ENCODE results near the gene PEG3.

Gene PEG3

DNA sequence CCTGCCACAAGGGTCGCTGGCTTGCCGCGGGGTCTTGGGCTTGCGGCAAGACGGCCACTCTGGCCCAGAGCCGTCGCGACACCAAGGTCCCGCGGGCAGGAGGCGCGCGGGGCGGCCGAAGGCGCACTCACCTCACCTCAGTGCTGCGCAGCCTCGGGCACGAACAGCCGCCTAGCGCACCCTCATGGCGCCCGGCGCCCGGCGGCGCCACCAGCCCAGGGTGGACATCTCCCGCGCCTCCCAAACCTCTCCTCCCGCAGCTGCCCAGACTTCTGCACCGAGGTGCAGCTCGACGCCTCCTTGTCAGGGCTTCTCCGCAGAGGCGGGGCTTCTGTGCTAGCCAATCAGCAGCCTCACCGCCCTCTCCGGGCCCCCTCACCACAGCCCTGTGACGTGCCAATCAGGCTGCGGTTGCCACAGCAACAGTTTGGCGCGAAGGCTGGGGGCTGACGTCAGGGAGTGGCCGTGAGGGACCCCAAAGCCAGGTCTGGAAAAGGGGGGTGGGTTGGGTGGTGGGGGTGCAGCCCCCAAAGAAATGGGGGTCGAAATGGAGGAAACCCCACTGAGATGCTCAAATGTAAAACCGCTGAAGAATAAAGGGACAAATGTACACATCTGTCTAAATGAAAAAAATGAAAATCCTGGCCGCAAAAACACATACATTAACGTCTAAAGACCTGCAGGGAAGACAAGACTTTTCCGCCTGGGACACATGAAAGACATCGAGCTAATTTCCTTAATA lies at the start of gene PEG3, which contains the start of gene ZIM2:
Gene PEG3, minus strand, starts transcription at position 276 of the 742 bp plus-strand sequence. CDS start 16,071 bp downstream, outside the sequence.
Gene ZIM2, minus strand, starts transcription at position 276 of the 742 bp plus-strand sequence. CDS start 16,449 bp downstream, outside the sequence.
- Histone ChIP-seq H3K9me3 (ENCODE audit: control insufficient read depth in 1 of 2, low read length in 2 of 2) (peaks cover 21 to 48% of the 10 kb centered on the region in 2 donors), H3K27me3 (ENCODE audit: control insufficient read depth in 1 of 2, insufficient read depth in 2 of 2, low read length in 2 of 2) (no peaks in the 10 kb centered on the region), H3K27ac (ENCODE audit: low read depth, low read length) (no peak within 1 kb of the TSS), H3K36me3 (ENCODE audit: control insufficient read depth in 1 of 2, insufficient read depth in 2 of 2, low read length in 2 of 2) (no peaks in the 10 kb centered on the region), H3K4me3 (ENCODE audit: low read depth in 1 of 2, low read length in 2 of 2) (peak within 1 kb of the TSS in 1 of 2 donors; percentile 44), H3K4me1 (ENCODE audit: control insufficient read depth in 1 of 2, insufficient read depth in 2 of 2, low read length in 2 of 2) (no peaks in the 10 kb centered on the region), H3K9ac (ENCODE audit: low read depth in 1 of 2, low read length in 2 of 2) (no peak within 1 kb of the TSS)

DNA sequence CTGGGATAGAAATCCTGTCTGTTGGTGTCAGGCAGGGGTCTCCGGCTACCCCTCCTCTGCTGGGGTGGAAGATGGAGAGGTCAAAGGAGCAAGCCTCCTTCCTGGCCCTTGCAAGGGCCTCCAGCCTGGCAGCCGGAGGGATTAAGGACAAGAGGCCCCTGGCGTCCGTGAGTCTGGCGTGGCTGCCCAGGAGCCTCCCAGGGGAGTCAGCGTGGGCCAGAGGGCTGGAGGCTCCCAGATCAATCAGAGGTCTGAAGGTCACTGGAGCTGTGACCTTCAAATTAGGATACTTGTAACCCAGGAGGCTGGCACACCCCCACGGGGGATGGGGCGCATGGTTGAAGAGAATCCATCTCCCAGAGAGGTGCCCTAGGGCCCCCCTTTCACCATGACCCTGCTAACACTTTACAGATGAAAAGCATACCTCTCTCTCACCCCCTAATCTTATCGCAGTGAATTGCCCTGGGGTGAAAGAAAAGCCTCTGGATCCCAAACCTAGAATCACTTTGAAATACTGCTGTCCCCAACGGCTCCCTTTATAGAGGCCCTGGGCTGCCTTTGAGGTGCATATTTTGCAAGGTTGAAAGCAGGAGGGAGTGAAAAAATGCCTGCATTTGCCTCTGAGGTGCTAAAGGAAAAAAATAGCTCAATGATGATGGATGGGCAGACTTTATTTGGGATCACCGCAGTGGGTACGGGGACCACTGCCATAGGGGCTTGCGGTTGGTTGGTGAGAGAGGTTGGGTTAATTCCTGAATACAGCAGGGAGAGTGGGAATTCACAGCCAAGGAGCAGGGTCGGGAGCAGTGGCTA lies 44.9 kb upstream of the PEG3 start:
- Histone ChIP-seq H3K4me3 (ENCODE audit: low read depth in 1 of 2, low read length in 2 of 2) (no peak overlapping the region), H3K9me3 (ENCODE audit: control insufficient read depth in 1 of 2, low read length in 2 of 2) (peaks cover 25 to 31% of the 10 kb centered on the region in 2 donors), H3K27ac (ENCODE audit: low read depth, low read length) (no peak overlapping the region), H3K27me3 (ENCODE audit: control insufficient read depth in 1 of 2, insufficient read depth in 2 of 2, low read length in 2 of 2) (peaks cover 0 to 4% of the 10 kb centered on the region in 2 donors), H3K36me3 (ENCODE audit: control insufficient read depth in 1 of 2, insufficient read depth in 2 of 2, low read length in 2 of 2) (no peaks in the 10 kb centered on the region), H3K4me1 (ENCODE audit: control insufficient read depth in 1 of 2, insufficient read depth in 2 of 2, low read length in 2 of 2) (no peaks in the 10 kb centered on the region), H3K9ac (ENCODE audit: low read depth in 1 of 2, low read length in 2 of 2) (no peak overlapping the region)

- Histone ChIP-seq H3K27ac (ENCODE audit: low read depth, low read length) (no peak overlapping the region), H3K9me3 (ENCODE audit: control insufficient read depth in 1 of 2, low read length in 2 of 2) (peaks cover 25 to 30% of the 10 kb centered on the region in 2 donors), H3K4me3 (ENCODE audit: low read depth in 1 of 2, low read length in 2 of 2) (no peak overlapping the region), H3K4me1 (ENCODE audit: control insufficient read depth in 1 of 2, insufficient read depth in 2 of 2, low read length in 2 of 2) (no peaks in the 10 kb centered on the region), H3K9ac (ENCODE audit: low read depth in 1 of 2, low read length in 2 of 2) (no peak overlapping the region), H3K36me3 (ENCODE audit: control insufficient read depth in 1 of 2, insufficient read depth in 2 of 2, low read length in 2 of 2) (no peaks in the 10 kb centered on the region), H3K27me3 (ENCODE audit: control insufficient read depth in 1 of 2, insufficient read depth in 2 of 2, low read length in 2 of 2) (peaks cover 0 to 4% of the 10 kb centered on the region in 2 donors)
These were observed 43.9 kb upstream of the PEG3 start for GRCh38 chr19:56884441-56884840.

GRCh38 chr19:56880592-56881190 lies 40.2 kb upstream of the PEG3 start:
- Histone ChIP-seq H3K4me3 (ENCODE audit: low read depth in 1 of 2, low read length in 2 of 2) (no peak overlapping the region), H3K27me3 (ENCODE audit: control insufficient read depth in 1 of 2, insufficient read depth in 2 of 2, low read length in 2 of 2) (no peaks in the 10 kb centered on the region), H3K9ac (ENCODE audit: low read depth in 1 of 2, low read length in 2 of 2) (no peak overlapping the region), H3K9me3 (ENCODE audit: control insufficient read depth in 1 of 2, low read length in 2 of 2) (peaks cover 27% of the 10 kb centered on the region in 2 donors), H3K4me1 (ENCODE audit: control insufficient read depth in 1 of 2, insufficient read depth in 2 of 2, low read length in 2 of 2) (no peaks in the 10 kb centered on the region), H3K36me3 (ENCODE audit: control insufficient read depth in 1 of 2, insufficient read depth in 2 of 2, low read length in 2 of 2) (no peaks in the 10 kb centered on the region), H3K27ac (ENCODE audit: low read depth, low read length) (no peak overlapping the region)

GRCh38 chr19:56877069-56877715 lies 36.7 kb upstream of the PEG3 start:
- Histone ChIP-seq H3K4me3 (ENCODE audit: low read depth in 1 of 2, low read length in 2 of 2) (no peak overlapping the region), H3K4me1 (ENCODE audit: control insufficient read depth in 1 of 2, insufficient read depth in 2 of 2, low read length in 2 of 2) (no peaks in the 10 kb centered on the region), H3K9ac (ENCODE audit: low read depth in 1 of 2, low read length in 2 of 2) (no peak overlapping the region), H3K36me3 (ENCODE audit: control insufficient read depth in 1 of 2, insufficient read depth in 2 of 2, low read length in 2 of 2) (no peaks in the 10 kb centered on the region), H3K27me3 (ENCODE audit: control insufficient read depth in 1 of 2, insufficient read depth in 2 of 2, low read length in 2 of 2) (no peaks in the 10 kb centered on the region), H3K27ac (ENCODE audit: low read depth, low read length) (no peak overlapping the region), H3K9me3 (ENCODE audit: control insufficient read depth in 1 of 2, low read length in 2 of 2) (peaks cover 34 to 42% of the 10 kb centered on the region in 2 donors)

GRCh38 chr19:56875717-56876116 lies 35.2 kb upstream of the PEG3 start:
- H3K4me1 ChIP-seq (ENCODE audit: control insufficient read depth in 1 of 2, insufficient read depth in 2 of 2, low read length in 2 of 2): no peaks in the 10 kb centered on the region
- H3K36me3 ChIP-seq (ENCODE audit: control insufficient read depth in 1 of 2, insufficient read depth in 2 of 2, low read length in 2 of 2): no peaks in the 10 kb centered on the region
- H3K4me3 ChIP-seq (ENCODE audit: low read depth in 1 of 2, low read length in 2 of 2): no peak overlapping the region
- H3K27me3 ChIP-seq (ENCODE audit: control insufficient read depth in 1 of 2, insufficient read depth in 2 of 2, low read length in 2 of 2): no peaks in the 10 kb centered on the region
- no peak overlapping the region for H3K9ac ChIP-seq (ENCODE audit: low read depth in 1 of 2, low read length in 2 of 2)
- H3K9me3 ChIP-seq (ENCODE audit: control insufficient read depth in 1 of 2, low read length in 2 of 2): peaks cover 32 to 40% of the 10 kb centered on the region in 2 donors
- no peak overlapping the region for H3K27ac ChIP-seq (ENCODE audit: low read depth, low read length)

DNA sequence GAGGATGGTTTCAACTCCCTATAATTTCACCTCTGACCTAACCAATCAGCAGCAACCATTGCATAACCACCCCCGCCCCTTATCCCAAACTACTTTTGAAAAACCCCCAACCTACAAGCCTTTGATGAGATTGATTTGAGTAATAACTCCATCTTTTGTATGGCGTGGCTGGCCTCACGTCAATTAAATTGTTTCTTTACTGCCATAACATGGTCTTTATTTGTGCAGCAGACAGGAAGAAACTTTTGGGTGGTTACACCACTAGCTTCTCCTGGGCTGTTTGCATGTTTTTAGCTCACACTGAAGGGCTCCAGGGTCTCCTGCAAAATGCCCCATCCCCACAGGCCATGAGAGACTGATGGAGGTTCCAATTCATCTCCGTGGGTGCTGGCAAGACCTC lies 34.0 kb upstream of the PEG3 start:
- no peaks in the 10 kb centered on the region for H3K27me3 ChIP-seq (ENCODE audit: control insufficient read depth in 1 of 2, insufficient read depth in 2 of 2, low read length in 2 of 2)
- H3K4me1 ChIP-seq (ENCODE audit: control insufficient read depth in 1 of 2, insufficient read depth in 2 of 2, low read length in 2 of 2): no peaks in the 10 kb centered on the region
- no peaks in the 10 kb centered on the region for H3K36me3 ChIP-seq (ENCODE audit: control insufficient read depth in 1 of 2, insufficient read depth in 2 of 2, low read length in 2 of 2)
- no peak overlapping the region for H3K27ac ChIP-seq (ENCODE audit: low read depth, low read length)
- H3K4me3 ChIP-seq (ENCODE audit: low read depth in 1 of 2, low read length in 2 of 2): no peak overlapping the region
- peaks cover 31 to 46% of the 10 kb centered on the region in 2 donors for H3K9me3 ChIP-seq (ENCODE audit: control insufficient read depth in 1 of 2, low read length in 2 of 2)
- H3K9ac ChIP-seq (ENCODE audit: low read depth in 1 of 2, low read length in 2 of 2): no peak overlapping the region

GRCh38 chr19:56873493-56873892 lies 33.0 kb upstream of the PEG3 start:
- Histone ChIP-seq H3K4me1 (ENCODE audit: control insufficient read depth in 1 of 2, insufficient read depth in 2 of 2, low read length in 2 of 2) (no peaks in the 10 kb centered on the region), H3K36me3 (ENCODE audit: control insufficient read depth in 1 of 2, insufficient read depth in 2 of 2, low read length in 2 of 2) (no peaks in the 10 kb centered on the region), H3K27me3 (ENCODE audit: control insufficient read depth in 1 of 2, insufficient read depth in 2 of 2, low read length in 2 of 2) (no peaks in the 10 kb centered on the region), H3K9me3 (ENCODE audit: control insufficient read depth in 1 of 2, low read length in 2 of 2) (peaks cover 36 to 50% of the 10 kb centered on the region in 2 donors), H3K4me3 (ENCODE audit: low read depth in 1 of 2, low read length in 2 of 2) (no peak overlapping the region), H3K9ac (ENCODE audit: low read depth in 1 of 2, low read length in 2 of 2) (no peak overlapping the region), H3K27ac (ENCODE audit: low read depth, low read length) (no peak overlapping the region)

- Histone ChIP-seq H3K9me3 (ENCODE audit: control insufficient read depth in 1 of 2, low read length in 2 of 2) (peaks cover 31 to 50% of the 10 kb centered on the region in 2 donors), H3K4me3 (ENCODE audit: low read depth in 1 of 2, low read length in 2 of 2) (no peak overlapping the region), H3K36me3 (ENCODE audit: control insufficient read depth in 1 of 2, insufficient read depth in 2 of 2, low read length in 2 of 2) (no peaks in the 10 kb centered on the region)
These were observed 29.4 kb upstream of the PEG3 start for GRCh38 chr19:56869886-56870285.

More at GRCh38 chr19:56869886-56870285, 29.4 kb upstream of the PEG3 start:
- Histone ChIP-seq H3K27me3 (ENCODE audit: control insufficient read depth in 1 of 2, insufficient read depth in 2 of 2, low read length in 2 of 2) (no peaks in the 10 kb centered on the region), H3K4me1 (ENCODE audit: control insufficient read depth in 1 of 2, insufficient read depth in 2 of 2, low read length in 2 of 2) (no peaks in the 10 kb centered on the region), H3K27ac (ENCODE audit: low read depth, low read length) (no peak overlapping the region), H3K9ac (ENCODE audit: low read depth in 1 of 2, low read length in 2 of 2) (no peak overlapping the region)
